Sciatic nerve (tissue), 1 donor: ENCODE measurements around the gene C1QTNF9B. TPM values are rescaled to one million over a fixed set of nuclear protein-coding genes. Genes with fewer than 3 reads are reported as not detected.

Experiments
- total RNA-seq: library from RNA; stranded (reverse); fragmentation: NEBNext Ultra II Directional; extraction: Animal tissue kit (Norgen Biotek cat#: 25700); gene quantifications from one replicate; pipeline ENCODE4 v1.2.1, GENCODE V29; 2021
- donor health status: DM: no; HTN: no; CAD: no.

Gene C1QTNF9B
- total RNA-seq, 1 donor from 2014 or later: 3.0 TPM

Other genes with a start within 250 kb of the C1QTNF9B start
- gene MIPEP, start 8.1 kb downstream of the C1QTNF9B start, total RNA-seq: 11.9 TPM